Measurements from ENCODE around the gene ZFAND5.

DNA sequence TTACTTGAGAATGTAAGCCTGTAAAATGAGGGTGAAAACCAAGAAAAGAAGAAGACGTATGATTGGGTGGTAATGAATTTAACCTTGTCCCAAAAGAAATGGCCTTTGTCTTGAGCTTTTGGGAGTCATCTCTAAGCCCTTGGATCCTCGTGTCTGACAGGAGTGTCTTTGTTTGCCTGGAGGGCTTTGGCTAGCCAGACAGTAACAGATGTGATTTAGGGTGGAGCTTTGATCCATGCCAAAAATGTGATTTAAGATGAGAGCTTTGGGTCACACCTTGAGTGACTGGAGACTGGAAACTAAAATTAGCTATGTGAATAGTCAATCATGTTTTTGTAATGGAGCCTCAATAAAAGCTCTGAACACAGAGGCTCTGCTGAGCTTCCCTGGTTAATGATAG lies 25.9 kb upstream of the ZFAND5 start:
- TF ChIP-seq, protein P1, sequence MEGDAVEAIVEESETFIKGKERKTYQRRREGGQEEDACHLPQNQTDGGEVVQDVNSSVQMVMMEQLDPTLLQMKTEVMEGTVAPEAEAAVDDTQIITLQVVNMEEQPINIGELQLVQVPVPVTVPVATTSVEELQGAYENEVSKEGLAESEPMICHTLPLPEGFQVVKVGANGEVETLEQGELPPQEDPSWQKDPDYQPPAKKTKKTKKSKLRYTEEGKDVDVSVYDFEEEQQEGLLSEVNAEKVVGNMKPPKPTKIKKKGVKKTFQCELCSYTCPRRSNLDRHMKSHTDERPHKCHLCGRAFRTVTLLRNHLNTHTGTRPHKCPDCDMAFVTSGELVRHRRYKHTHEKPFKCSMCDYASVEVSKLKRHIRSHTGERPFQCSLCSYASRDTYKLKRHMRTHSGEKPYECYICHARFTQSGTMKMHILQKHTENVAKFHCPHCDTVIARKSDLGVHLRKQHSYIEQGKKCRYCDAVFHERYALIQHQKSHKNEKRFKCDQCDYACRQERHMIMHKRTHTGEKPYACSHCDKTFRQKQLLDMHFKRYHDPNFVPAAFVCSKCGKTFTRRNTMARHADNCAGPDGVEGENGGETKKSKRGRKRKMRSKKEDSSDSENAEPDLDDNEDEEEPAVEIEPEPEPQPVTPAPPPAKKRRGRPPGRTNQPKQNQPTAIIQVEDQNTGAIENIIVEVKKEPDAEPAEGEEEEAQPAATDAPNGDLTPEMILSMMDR (IDR thresholded peaks at IDR 0.05), result no peak
- no peak for TF ChIP-seq POLR2AphosphoS5 (IDR thresholded peaks at IDR 0.05; ENCODE audit: insufficient read depth in 1 of 2, low read depth in 1 of 2)

All from vagina (tissue), 2 donors.